Glutamatergic neuron (in vitro differentiated cells): ENCODE data around the gene SYNE1. TPM values are rescaled to one million over a fixed set of nuclear protein-coding genes. Genes with fewer than 3 reads are reported as not detected.
"Not testable (repeated sequence)": the region's sequence is repeated elsewhere in the genome, so short reads cannot be mapped to it uniquely, and the experiment has no call there.

Source experiments
- DNase-seq: peaks from one replicate; pipeline ENCODE4 v3.0.0; 2022
- H3K27ac Mint-ChIP-seq: one replicate; pipeline ENCODE4 v1.8.0; 2020; ENCODE audit warnings: mild to moderate bottlenecking, mixed read lengths, inconsistent platforms; ENCODE audit not compliant: unreplicated experiment
- H3K27me3 Mint-ChIP-seq: one replicate; pipeline ENCODE4 v1.8.0; 2020; ENCODE audit warnings: mild to moderate bottlenecking, moderate library complexity, mixed read lengths, inconsistent platforms; ENCODE audit not compliant: unreplicated experiment
- H3K36me3 Mint-ChIP-seq: one replicate; pipeline ENCODE4 v1.8.0; 2020; ENCODE audit warnings: mild to moderate bottlenecking, mixed read lengths, inconsistent platforms; ENCODE audit not compliant: unreplicated experiment
- H3K4me1 Mint-ChIP-seq: one replicate; pipeline ENCODE4 v1.8.0; 2020; ENCODE audit warnings: mild to moderate bottlenecking, low read depth, mixed read lengths, inconsistent platforms; ENCODE audit not compliant: unreplicated experiment
- H3K4me3 Mint-ChIP-seq: one replicate; pipeline ENCODE4 v1.8.0; 2020; ENCODE audit warnings: mild to moderate bottlenecking, mixed read lengths, inconsistent platforms; ENCODE audit not compliant: unreplicated experiment
- H3K9me3 Mint-ChIP-seq: one replicate; pipeline ENCODE4 v1.8.0; 2020; ENCODE audit warnings: mild to moderate bottlenecking, moderate library complexity, mixed read lengths, inconsistent platforms; ENCODE audit not compliant: unreplicated experiment
- CTCF ChIP-seq: fragments of 200-600 bp; sonication (generic); IDR thresholded peaks from one replicate; pipeline ENCODE4 v1.5.0; 2021; ENCODE audit not compliant: partially characterized antibody, unreplicated experiment
- total RNA-seq: library from RNA; stranded (reverse); fragmentation: NEBNext Ultra II Directional; extraction: Animal tissue kit (Norgen Biotek cat#: 25700); gene quantifications from one replicate; pipeline ENCODE4 v1.2.1, GENCODE V29; 2021; ENCODE audit not compliant: unreplicated experiment

SYNE1 gene
- total RNA-seq, 1 donor from 2014 or later: 23.4 TPM

- H3K9me3 Mint-ChIP-seq: no peaks in the 10 kb centered on the region
- TF ChIP-seq CTCF: no peak
- no peaks in the 10 kb centered on the region for H3K36me3 Mint-ChIP-seq
- H3K27me3 Mint-ChIP-seq: no peaks in the 10 kb centered on the region
- DNase-seq: no peak
- no peak overlapping the region for H3K27ac Mint-ChIP-seq
- H3K4me1 Mint-ChIP-seq: no peaks in the 10 kb centered on the region
- no peak overlapping the region for H3K4me3 Mint-ChIP-seq
Measured at GRCh38 chr6:152435816-152436215, 201.3 kb downstream of the SYNE1 start.

GRCh38 chr6:152432758-152433157 is 204.4 kb downstream of the SYNE1 start:
- H3K4me1 Mint-ChIP-seq: no peaks in the 10 kb centered on the region
- no peaks in the 10 kb centered on the region for H3K9me3 Mint-ChIP-seq
- TF ChIP-seq CTCF: no peak
- H3K27ac Mint-ChIP-seq: no peak overlapping the region
- no peak for DNase-seq
- H3K36me3 Mint-ChIP-seq: no peaks in the 10 kb centered on the region
- no peaks in the 10 kb centered on the region for H3K27me3 Mint-ChIP-seq
- H3K4me3 Mint-ChIP-seq: no peak overlapping the region

GRCh38 chr6:152428126-152428525 is 209.0 kb downstream of the SYNE1 start:
- Mint-ChIP-seq H3K9me3 (peaks cover 3% of the 10 kb centered on the region), H3K27me3 (no peaks in the 10 kb centered on the region), H3K4me1 (peaks cover 6% of the 10 kb centered on the region), H3K36me3 (no peaks in the 10 kb centered on the region), H3K27ac (no peak overlapping the region), H3K4me3 (no peak overlapping the region)
- no peak for TF ChIP-seq CTCF
- DNase-seq: no peak

GRCh38 chr6:152426276-152426675 is 210.9 kb downstream of the SYNE1 start:
- no peak for TF ChIP-seq CTCF
- H3K27ac Mint-ChIP-seq: no peak overlapping the region
- no peak for DNase-seq
- H3K4me1 Mint-ChIP-seq: peaks cover 6% of the 10 kb centered on the region
- no peak overlapping the region for H3K4me3 Mint-ChIP-seq
- H3K27me3 Mint-ChIP-seq: no peaks in the 10 kb centered on the region
- H3K36me3 Mint-ChIP-seq: no peaks in the 10 kb centered on the region
- H3K9me3 Mint-ChIP-seq: peaks cover 3% of the 10 kb centered on the region

GRCh38 chr6:152423216-152424103 is 213.7 kb downstream of the SYNE1 start:
- TF ChIP-seq CTCF: no peak
- Mint-ChIP-seq H3K4me1 (peaks cover 6% of the 10 kb centered on the region), H3K4me3 (no peak overlapping the region), H3K27me3 (no peaks in the 10 kb centered on the region), H3K9me3 (peaks cover 3% of the 10 kb centered on the region), H3K36me3 (no peaks in the 10 kb centered on the region), H3K27ac (no peak overlapping the region)
- no peak for DNase-seq

- not testable (repeated sequence) for H3K36me3 Mint-ChIP-seq, H3K4me1 Mint-ChIP-seq, H3K4me3 Mint-ChIP-seq, H3K27ac Mint-ChIP-seq, H3K9me3 Mint-ChIP-seq, H3K27me3 Mint-ChIP-seq, DNase-seq
Measured at GRCh38 chr6:152421496-152421895, 215.7 kb downstream of the SYNE1 start.
